ENCODE data around the gene FOXO3. TPM values are rescaled to one million over a fixed set of nuclear protein-coding genes. Genes with fewer than 3 reads are reported as not detected.

The FOXO3 gene
- total RNA-seq, 1 experiment from 2014 or later: 13.3 TPM

DNA sequence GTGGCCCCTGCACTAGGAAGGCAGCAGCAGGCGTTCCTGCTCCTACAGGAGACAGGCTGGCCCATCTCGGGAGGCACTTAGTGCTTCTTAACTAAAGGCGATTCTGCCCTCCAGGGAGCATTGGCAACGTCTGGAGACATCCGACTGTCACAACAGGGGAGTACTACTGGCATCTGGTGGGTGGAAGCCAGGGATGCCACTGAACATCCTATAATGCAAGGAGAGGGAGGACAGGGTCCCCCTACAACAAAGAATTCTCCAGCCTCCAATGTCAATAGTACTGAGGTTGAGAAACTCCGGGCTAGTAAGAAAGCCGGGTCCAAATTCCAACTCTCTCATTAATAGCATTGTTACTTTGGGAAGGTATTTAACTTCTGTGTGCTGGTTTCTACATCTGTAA, 168.1 kb downstream of the FOXO3 start:
- in situ Hi-C loops (cut with HindIII; ENCODE audit: low pct_unique_long_range_greater_than_20kb, low sequenced_read_pairs): no loop called here

DNA sequence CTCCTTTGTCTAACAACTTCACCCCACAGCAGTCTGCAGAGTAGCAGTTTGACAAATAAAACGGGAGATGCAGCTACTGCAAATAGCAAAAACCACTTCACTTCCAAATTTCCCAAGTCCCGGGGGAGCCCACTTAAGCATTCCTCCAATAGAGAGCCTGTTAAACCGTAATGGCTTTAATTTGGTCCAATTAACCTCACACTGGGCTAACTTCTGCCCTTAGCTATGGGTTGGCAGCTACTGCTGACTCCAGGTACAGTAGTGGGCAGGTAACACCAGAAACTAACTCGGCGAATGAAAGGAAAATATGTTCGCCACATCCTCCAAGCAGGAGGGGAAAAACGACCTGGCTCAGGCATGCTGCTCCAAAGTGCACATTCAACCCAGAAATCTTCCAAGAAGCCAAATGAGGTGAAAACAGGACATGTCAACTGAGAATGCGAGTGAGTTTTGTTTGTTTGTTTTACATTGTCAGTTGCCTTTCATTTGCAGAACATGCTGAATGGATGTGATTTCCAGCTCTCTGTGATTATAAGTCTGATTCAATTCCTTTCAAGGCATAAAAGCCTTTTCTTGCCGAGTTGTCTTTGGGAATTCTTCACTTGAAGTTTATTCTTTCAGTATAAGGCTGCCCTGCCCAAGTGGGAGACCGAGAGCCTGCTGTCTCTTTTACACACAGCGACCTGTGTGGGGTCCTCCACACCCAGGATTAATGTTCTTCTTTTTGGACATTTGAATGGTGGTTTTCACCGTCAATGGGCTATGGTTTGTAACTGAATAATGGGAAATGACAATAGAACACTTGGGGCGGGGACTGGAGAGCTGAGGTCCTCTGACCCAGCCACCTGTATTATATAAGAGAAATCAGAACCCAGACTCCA, 170.2 kb downstream of the FOXO3 start:
- in situ Hi-C loops (cut with HindIII; ENCODE audit: low pct_unique_long_range_greater_than_20kb, low sequenced_read_pairs): no loop called here
- DNase-seq (ENCODE audit: low read depth, low spot score): no peak

More for the DNA sequence above, 168.1 kb downstream of the FOXO3 start:
- no peak for DNase-seq (ENCODE audit: low read depth, low spot score)

DNA sequence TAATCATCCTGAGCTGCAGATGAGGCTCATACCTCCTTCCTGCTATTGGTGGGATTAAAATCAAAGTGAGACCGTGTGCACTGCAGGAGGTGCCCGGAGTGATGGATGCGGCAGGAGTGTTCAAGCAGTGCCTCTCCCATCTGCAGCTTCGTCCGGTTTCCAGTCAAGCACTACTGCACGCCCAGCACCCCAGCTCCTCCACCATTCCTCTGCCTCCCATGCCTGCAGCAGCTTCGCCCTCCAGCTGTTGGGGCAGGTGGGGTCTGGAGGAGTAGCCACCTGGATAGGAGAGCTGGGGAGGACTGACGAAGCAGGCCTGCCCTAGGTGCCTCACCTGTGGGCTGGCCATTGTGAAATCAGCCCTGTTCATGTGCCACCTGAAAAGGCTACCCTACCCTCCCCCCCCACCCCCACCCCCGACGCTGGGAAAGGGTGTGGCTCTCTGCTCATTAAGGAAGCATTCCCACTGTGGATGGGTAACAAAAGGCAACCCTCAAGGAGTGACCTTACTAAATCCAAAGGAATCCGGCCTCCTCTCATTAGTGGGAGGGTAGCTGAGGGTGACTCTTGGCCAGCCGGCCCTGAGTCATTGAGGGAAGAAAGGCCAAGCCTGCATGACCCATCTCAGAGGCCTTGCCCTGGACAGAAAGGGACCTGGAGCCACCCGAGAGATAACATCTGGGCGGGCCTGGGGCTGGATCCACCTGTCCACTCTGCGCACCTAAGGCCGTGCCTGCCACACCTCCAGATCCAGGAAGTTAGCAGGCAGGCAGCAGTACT, 171.6 kb downstream of the FOXO3 start:
- no peak for DNase-seq (ENCODE audit: low read depth, low spot score)
- in situ Hi-C loops (cut with HindIII; ENCODE audit: low pct_unique_long_range_greater_than_20kb, low sequenced_read_pairs): no loop called here

DNA sequence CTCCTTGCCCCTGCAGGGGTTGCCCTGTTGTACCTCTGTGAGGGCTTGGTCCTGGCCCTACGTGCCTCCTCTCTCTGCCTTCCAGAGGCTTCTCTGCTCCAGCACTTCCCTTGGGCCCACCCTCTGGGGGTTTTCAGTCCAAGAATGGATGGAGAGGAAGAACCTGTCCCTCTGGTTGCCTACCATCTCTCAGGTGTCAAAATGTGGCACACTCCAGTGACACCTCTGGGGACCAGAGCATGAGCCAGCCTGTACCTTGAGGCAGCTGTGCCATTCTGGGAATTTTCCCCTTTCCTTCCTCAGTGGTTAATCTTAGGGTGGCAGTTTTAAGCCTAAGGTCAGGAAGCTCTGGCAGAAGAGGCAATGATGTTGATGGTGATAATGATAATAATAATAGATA, 172.3 kb downstream of the FOXO3 start:
- in situ Hi-C loops (cut with HindIII; ENCODE audit: low pct_unique_long_range_greater_than_20kb, low sequenced_read_pairs): no loop called here
- no peak for DNase-seq (ENCODE audit: low read depth, low spot score)

DNA sequence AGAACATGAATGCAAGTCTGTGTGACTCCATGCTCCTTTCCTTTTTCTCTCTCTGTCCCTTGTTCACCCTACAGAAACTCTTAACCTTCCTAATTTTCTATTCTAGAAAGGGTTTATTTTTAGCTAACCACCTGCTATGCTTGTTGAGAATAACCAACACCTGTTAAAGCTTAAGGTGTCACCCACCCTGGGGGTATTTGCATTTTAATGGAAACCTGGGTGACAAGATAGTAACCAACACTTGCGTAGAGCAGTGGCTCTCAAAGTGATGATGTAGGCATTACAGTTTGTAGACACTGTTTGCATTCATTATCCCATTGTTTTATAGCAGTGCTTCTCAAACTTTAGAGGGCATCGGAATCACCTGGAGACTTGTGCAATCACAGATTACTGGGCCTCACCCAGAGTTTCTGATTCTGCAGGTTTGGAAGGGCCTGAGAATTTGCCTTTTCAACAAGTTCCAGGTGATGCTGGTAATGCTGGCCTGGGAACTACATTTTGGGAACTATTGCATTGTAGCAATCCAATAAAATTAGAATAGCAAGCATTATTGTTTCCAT, 173.1 kb downstream of the FOXO3 start:
- no peak for DNase-seq (ENCODE audit: low read depth, low spot score)
- in situ Hi-C loops (cut with HindIII; ENCODE audit: low pct_unique_long_range_greater_than_20kb, low sequenced_read_pairs): no loop called here

Small RNA genes within 50 kb of the gene (small RNA-seq; reads per million reads assigned to genes)
- 0 reads per million in 2 experiments for gene AL391646.1
- 0 reads per million in 2 experiments for gene SUMO2P8

All from SK-MEL-5 (cell line).